ENCODE data around the gene NDUFA13. TPM values are rescaled to one million over a fixed set of nuclear protein-coding genes. Genes with fewer than 3 reads are reported as not detected.

The NDUFA13 gene
- total RNA-seq, 1 donor from 2014 or later: 12.7 TPM

DNA sequence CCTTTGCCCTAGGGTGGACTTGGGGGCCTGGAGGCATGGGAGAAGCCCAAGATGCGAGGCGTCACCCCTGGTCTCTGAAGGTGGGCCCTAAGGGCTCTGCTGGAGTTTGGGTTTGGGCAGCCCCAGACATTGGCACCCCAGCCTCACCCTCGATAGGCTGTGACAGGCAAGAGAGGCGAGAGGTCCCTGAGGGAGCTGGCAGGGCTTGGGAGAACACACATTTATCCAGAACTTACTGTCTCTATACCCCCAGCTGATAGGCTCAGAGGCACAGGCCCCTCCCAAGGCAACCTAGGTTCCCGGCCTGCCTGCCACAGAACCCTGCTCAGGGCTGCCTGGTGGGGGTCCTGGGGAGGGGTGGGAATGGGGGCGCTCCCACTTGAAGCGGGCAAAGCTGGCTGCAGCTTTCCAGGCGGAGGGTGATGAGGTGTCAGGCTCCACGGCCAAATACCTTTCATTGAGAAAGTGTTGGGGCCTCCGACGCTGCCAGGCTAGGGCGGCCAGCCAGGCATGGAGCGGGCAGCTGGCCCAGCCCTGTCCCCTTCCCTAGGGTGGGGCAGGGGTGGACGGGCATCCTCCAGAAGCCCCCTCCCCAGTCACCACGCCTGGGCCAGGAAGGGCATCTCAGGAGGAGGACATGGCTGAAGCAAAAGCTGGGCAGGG is 31.8 kb downstream of the NDUFA13 start:
- H3K36me3 ChIP-seq: no peaks in the 10 kb centered on the region
- H3K27ac ChIP-seq: no peak overlapping the region
- no peaks in the 10 kb centered on the region for H3K27me3 ChIP-seq
- no peak overlapping the region for H3K4me3 ChIP-seq
- no peaks in the 10 kb centered on the region for H3K9me3 ChIP-seq
- DNase-seq (ENCODE audit: low spot score in 2 of 2): no peak
- H3K4me1 ChIP-seq: no peaks in the 10 kb centered on the region
- intact Hi-C loops (cut with DNase I): no loop called here
- TF ChIP-seq, protein P1, sequence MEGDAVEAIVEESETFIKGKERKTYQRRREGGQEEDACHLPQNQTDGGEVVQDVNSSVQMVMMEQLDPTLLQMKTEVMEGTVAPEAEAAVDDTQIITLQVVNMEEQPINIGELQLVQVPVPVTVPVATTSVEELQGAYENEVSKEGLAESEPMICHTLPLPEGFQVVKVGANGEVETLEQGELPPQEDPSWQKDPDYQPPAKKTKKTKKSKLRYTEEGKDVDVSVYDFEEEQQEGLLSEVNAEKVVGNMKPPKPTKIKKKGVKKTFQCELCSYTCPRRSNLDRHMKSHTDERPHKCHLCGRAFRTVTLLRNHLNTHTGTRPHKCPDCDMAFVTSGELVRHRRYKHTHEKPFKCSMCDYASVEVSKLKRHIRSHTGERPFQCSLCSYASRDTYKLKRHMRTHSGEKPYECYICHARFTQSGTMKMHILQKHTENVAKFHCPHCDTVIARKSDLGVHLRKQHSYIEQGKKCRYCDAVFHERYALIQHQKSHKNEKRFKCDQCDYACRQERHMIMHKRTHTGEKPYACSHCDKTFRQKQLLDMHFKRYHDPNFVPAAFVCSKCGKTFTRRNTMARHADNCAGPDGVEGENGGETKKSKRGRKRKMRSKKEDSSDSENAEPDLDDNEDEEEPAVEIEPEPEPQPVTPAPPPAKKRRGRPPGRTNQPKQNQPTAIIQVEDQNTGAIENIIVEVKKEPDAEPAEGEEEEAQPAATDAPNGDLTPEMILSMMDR (IDR thresholded peaks at IDR 0.05): no peak

DNA sequence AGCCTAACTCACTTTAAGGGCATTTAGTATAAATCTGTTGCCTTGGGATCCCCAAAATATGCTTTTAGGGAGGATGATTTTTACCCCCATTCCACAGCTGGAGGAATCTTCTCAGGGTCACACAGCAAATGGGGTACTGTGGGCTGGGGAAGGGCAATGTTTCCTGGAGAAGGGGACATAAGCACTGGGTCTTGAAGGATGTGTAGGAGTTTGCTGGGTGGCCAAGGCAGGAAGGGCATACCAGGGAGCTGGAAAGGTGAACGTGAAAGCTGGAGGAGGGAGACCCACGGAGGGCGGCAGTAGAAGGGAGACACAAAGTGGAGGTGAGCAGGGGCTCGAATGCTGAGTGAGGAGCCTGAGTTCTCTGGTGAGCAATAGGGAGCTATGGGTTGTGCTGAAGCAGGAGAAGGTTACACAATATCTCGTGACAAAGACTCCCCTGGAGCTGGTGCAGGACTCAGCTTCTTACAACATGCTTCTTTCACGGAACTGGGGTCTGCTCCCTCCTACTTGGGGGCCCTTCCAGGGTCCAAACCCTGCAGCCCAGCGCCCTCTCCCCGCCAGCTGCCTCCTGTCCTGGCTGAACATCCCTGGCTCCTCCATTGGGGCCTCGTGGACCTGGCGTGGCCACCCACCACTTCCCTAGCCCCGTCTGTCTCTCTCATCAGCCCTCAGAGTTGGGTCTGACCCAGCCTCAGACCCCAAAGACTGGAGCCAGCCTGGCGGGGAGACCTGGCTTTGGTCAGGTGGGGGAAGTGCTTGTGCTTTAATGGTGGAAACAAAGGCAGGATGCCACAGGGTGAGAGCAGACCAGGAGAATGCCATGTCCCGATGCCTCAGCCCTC is 33.1 kb downstream of the NDUFA13 start:
- no peaks in the 10 kb centered on the region for H3K9me3 ChIP-seq
- no peak overlapping the region for H3K27ac ChIP-seq
- H3K4me1 ChIP-seq: no peaks in the 10 kb centered on the region
- TF ChIP-seq, protein P1 (IDR thresholded peaks at IDR 0.05): no peak
- DNase-seq (ENCODE audit: low spot score in 2 of 2): no peak
- no peaks in the 10 kb centered on the region for H3K27me3 ChIP-seq
- no peak overlapping the region for H3K4me3 ChIP-seq
- no peaks in the 10 kb centered on the region for H3K36me3 ChIP-seq
- intact Hi-C loops (cut with DNase I): no loop called here

DNA sequence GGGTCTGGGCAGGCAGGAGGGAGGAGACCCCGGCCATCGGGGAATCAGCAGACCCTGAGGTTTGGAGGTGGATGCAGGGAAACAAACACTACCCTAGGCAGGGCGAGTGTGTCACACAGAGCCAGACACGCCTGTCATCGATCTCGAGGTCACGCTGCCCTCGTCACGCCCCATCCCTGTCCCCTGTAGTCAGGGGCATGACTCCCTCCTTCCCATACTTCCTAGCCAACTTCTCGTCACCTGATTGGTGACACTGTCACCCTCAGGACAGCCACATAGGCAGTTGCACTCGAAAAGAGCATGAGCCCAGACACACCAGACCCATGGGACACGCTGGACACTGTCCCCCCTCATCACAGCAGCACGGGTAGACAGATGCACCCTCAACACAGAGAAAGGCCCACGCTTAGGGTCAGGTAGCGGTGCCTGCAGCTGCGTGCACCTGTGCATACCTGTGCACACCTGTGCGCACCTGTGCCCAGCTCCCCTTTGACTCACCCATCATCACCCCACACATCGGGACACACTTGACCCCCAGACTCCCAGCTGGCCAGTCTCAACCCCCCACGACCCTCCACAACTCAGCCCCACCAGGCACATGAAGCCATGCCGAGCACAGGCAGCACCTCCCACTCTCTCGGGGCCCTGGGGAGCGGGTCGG is 33.9 kb downstream of the NDUFA13 start:
- TF ChIP-seq, protein P1 (IDR thresholded peaks at IDR 0.05): no peak
- no peaks in the 10 kb centered on the region for H3K9me3 ChIP-seq

DNA sequence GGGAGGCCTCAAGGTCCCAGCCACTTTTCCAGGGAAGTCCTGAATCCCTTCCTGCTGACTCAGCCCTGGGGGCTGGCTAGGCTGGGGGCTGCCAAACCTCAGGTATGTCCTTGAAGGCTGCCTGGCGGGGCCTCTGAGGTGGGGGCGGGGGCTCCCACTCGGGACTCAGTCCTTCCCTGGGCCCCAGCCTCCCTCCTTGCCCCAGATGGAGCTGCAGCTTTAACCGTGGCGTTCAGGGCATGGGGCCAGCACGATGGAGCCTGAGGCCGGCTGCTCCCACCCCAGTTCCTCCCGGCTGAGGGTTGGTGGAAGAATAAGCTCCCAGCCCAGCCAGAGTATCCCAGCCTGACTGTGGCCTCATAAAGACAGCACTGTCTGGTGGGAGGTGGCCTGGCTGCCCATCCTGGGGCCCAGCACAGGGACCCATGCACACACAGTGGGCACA is 34.5 kb downstream of the NDUFA13 start:
- no peaks in the 10 kb centered on the region for H3K27me3 ChIP-seq
- H3K9me3 ChIP-seq: no peaks in the 10 kb centered on the region
- TF ChIP-seq, protein P1 (IDR thresholded peaks at IDR 0.05): no peak
- no peak overlapping the region for H3K27ac ChIP-seq
- no peak overlapping the region for H3K4me3 ChIP-seq
- DNase-seq (ENCODE audit: low spot score in 2 of 2): no peak
- no peaks in the 10 kb centered on the region for H3K36me3 ChIP-seq
- H3K4me1 ChIP-seq: no peaks in the 10 kb centered on the region
- intact Hi-C loops (cut with DNase I): no loop called here

More for the DNA sequence above, 33.9 kb downstream of the NDUFA13 start:
- Histone ChIP-seq H3K36me3 (no peaks in the 10 kb centered on the region), H3K4me3 (no peak overlapping the region), H3K27me3 (no peaks in the 10 kb centered on the region), H3K4me1 (no peaks in the 10 kb centered on the region), H3K27ac (no peak overlapping the region)
- intact Hi-C loops (cut with DNase I): no loop called here
- no peak for DNase-seq (ENCODE audit: low spot score in 2 of 2)

DNA sequence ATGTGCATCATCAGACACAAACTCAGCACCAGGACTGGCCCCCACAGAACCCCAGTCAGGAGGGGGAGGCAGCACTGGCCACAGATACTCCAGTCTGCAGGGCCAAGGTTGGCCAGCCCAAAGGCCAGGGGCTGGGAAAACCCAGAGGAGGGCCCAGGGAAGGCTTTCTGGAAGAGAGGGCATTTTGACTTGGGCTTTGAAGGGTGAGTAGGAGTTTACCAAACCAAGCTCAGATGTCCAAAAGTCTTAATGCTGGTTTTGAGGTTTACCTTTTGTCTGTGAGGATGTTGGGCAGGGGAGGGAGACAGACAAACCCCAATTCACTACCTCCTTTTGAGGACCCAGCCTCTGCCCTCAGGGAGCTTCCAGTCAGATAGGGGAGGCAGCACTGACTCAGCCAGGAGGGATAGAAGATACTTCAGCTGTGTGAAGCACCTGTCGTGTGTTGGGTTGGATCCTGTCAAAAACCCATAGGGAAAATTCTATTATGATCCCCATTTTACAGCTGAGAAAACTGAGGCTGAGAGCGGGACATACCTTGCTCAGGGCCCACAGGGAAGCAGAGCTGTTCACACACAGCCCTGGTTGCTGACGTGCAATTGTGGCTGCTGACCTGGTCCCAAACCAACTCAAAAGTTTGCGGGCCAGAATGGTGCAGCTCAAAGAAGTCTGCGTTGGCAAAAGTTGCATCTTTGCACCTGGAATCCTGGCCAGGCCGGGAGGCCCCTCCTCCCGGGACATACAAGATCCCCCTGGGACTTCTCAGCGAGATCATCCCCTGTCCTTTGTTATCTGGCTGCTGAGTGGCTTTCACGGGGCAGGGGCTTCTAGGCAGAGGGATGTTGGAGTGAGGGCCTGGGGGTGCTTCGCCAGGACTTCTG is 35.2 kb downstream of the NDUFA13 start:
- intact Hi-C loops (cut with DNase I): no loop called here
- TF ChIP-seq, protein P1 (IDR thresholded peaks at IDR 0.05): no peak
- Histone ChIP-seq H3K36me3 (no peaks in the 10 kb centered on the region), H3K4me3 (no peak overlapping the region), H3K27me3 (no peaks in the 10 kb centered on the region), H3K27ac (no peak overlapping the region), H3K9me3 (no peaks in the 10 kb centered on the region), H3K4me1 (no peaks in the 10 kb centered on the region)
- DNase-seq (ENCODE audit: low spot score in 2 of 2): no peak
